Measurements from ENCODE around the gene OTOP3.
"Not testable (repeated sequence)": the region's sequence is repeated elsewhere in the genome, so short reads cannot be mapped to it uniquely, and the experiment has no call there.

The OTOP3 gene

GRCh38 chr17:74957935-74958740, 22.4 kb downstream of the OTOP3 start:
- peak; percentile 85 for FAIRE-seq
- DNase-seq (ENCODE audit: insufficient read length, low spot score): peak; percentile 92

- DNase-seq (ENCODE audit: insufficient read length, low spot score) (no peak), FAIRE-seq (no peak)
Observed at GRCh38 chr17:74959826-74960515, 24.3 kb downstream of the OTOP3 start.

- DNase-seq (ENCODE audit: insufficient read length, low spot score) (peak; percentile 67), FAIRE-seq (peak; percentile 93)
Observed at GRCh38 chr17:74960570-74961342, 25.1 kb downstream of the OTOP3 start.

- DNase-seq (ENCODE audit: insufficient read length, low spot score) (peak; percentile 98), FAIRE-seq (peak; percentile 78)
Observed at GRCh38 chr17:74961657-74962350, 26.1 kb downstream of the OTOP3 start.

- FAIRE-seq (no peak), DNase-seq (ENCODE audit: insufficient read length, low spot score) (no peak)
Observed at GRCh38 chr17:74962622-74963394, 27.1 kb downstream of the OTOP3 start.

GRCh38 chr17:74963656-74964055, 28.0 kb downstream of the OTOP3 start:
- no peak for DNase-seq (ENCODE audit: insufficient read length, low spot score)
- FAIRE-seq: no peak

- no peak for DNase-seq (ENCODE audit: insufficient read length, low spot score)
- no peak for FAIRE-seq
Observed at GRCh38 chr17:74964246-74964761, 28.6 kb downstream of the OTOP3 start.

GRCh38 chr17:74964988-74965622, 29.4 kb downstream of the OTOP3 start:
- FAIRE-seq: peak; percentile 57

GRCh38 chr17:74968361-74968780, 32.7 kb downstream of the OTOP3 start:
- peak; percentile 38 for FAIRE-seq

More at GRCh38 chr17:74964988-74965622, 29.4 kb downstream of the OTOP3 start:
- DNase-seq (ENCODE audit: insufficient read length, low spot score): no peak

GRCh38 chr17:74969501-74969900, 33.8 kb downstream of the OTOP3 start:
- not testable (repeated sequence) for FAIRE-seq; DNase-seq (ENCODE audit: insufficient read length, low spot score)

More at GRCh38 chr17:74968361-74968780, 32.7 kb downstream of the OTOP3 start:
- DNase-seq (ENCODE audit: insufficient read length, low spot score): no peak

GRCh38 chr17:74970395-74970794, 34.7 kb downstream of the OTOP3 start:
- DNase-seq (ENCODE audit: insufficient read length, low spot score) (no peak), FAIRE-seq (no peak)

GRCh38 chr17:74971069-74971841, 35.6 kb downstream of the OTOP3 start:
- no peak for DNase-seq (ENCODE audit: insufficient read length, low spot score)
- peak; percentile 59 for FAIRE-seq

GRCh38 chr17:74971842-74972106, 36.1 kb downstream of the OTOP3 start:
- DNase-seq (ENCODE audit: insufficient read length, low spot score) (no peak), FAIRE-seq (no peak)

GRCh38 chr17:74972107-74972972, 36.6 kb downstream of the OTOP3 start, which contains the start of gene HID1:
Gene HID1 (minus strand): TSS chr17:74972759. CDS start chr17:74972656, 103 bp downstream.
- FAIRE-seq: peak; percentile 87

GRCh38 chr17:74972973-74973328, 37.3 kb downstream of the OTOP3 start:
- FAIRE-seq (no peak), DNase-seq (ENCODE audit: insufficient read length, low spot score) (no peak)

More at GRCh38 chr17:74972107-74972972, 36.6 kb downstream of the OTOP3 start, which contains the start of gene HID1:
- DNase-seq (ENCODE audit: insufficient read length, low spot score): peak; percentile 73

GRCh38 chr17:74975943-74976342, 40.2 kb downstream of the OTOP3 start:
- DNase-seq (ENCODE audit: insufficient read length, low spot score) (no peak), FAIRE-seq (no peak)

GRCh38 chr17:74977802-74978201, 42.1 kb downstream of the OTOP3 start:
- no peak for FAIRE-seq
- DNase-seq (ENCODE audit: insufficient read length, low spot score): no peak

All from HTR-8/SVneo (cell line).